ENCODE results near the gene MCTP1. TPM values are rescaled to one million over a fixed set of nuclear protein-coding genes. Genes with fewer than 3 reads are reported as not detected.

The MCTP1 gene
- total RNA-seq, 2 donors from 2014 or later, result 5.1 to 10.0 TPM

GRCh38 chr5:95048628-95049027 lies 236.3 kb downstream of the MCTP1 start:
- no peak for DNase-seq (ENCODE audit: low spot score)
- Histone ChIP-seq H3K9me3 (no peaks in the 10 kb centered on the region), H3K27me3 (no peaks in the 10 kb centered on the region), H3K36me3 (no peaks in the 10 kb centered on the region), H3K27ac (no peak overlapping the region), H3K4me1 (no peaks in the 10 kb centered on the region), H3K4me3 (no peak overlapping the region)
- TF ChIP-seq, protein P1, sequence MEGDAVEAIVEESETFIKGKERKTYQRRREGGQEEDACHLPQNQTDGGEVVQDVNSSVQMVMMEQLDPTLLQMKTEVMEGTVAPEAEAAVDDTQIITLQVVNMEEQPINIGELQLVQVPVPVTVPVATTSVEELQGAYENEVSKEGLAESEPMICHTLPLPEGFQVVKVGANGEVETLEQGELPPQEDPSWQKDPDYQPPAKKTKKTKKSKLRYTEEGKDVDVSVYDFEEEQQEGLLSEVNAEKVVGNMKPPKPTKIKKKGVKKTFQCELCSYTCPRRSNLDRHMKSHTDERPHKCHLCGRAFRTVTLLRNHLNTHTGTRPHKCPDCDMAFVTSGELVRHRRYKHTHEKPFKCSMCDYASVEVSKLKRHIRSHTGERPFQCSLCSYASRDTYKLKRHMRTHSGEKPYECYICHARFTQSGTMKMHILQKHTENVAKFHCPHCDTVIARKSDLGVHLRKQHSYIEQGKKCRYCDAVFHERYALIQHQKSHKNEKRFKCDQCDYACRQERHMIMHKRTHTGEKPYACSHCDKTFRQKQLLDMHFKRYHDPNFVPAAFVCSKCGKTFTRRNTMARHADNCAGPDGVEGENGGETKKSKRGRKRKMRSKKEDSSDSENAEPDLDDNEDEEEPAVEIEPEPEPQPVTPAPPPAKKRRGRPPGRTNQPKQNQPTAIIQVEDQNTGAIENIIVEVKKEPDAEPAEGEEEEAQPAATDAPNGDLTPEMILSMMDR (IDR thresholded peaks at IDR 0.05), result no peak

DNA sequence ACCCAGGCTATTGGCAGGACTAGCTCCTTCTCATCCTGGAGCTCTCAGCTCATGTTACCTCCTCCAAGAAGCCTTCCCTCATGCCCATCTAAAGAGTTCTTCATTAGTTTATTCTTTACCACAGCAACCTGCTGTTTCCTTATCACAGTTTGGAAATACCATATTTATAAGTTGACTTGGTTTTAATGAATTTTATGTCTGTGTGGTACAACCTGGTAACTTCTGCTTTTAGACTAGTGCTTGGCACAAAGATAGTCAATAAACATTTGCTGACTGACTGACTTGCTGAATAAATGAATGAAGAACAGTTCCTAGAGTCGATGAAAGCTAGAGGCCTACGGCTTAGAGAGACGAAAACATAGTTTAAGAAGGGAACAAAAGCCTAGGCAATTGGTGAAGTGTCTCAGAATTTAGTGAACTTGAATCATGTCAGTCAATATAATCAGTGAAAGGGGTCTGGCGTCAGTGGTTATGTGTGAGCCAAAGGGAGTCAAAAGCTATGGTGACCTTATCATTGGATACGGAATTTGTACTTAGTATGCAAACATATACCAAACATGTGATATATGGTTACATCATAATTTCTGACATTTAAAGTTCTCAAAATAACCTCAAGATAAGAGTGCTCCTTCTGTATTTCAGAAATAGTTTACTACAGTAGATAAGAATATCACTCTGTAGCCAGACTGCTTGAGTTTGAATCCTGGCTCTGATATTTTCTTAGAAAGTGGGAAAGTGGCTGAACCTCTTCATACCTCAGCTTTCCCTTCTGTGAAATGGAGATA lies 239.5 kb downstream of the MCTP1 start:
- Histone ChIP-seq H3K27ac (no peak overlapping the region), H3K36me3 (no peaks in the 10 kb centered on the region), H3K9me3 (no peaks in the 10 kb centered on the region), H3K27me3 (no peaks in the 10 kb centered on the region), H3K4me1 (no peaks in the 10 kb centered on the region), H3K4me3 (no peak overlapping the region)
- TF ChIP-seq, protein P1 (IDR thresholded peaks at IDR 0.05), result no peak
- no peak for DNase-seq (ENCODE audit: low spot score)

GRCh38 chr5:95044096-95044495 lies 240.8 kb downstream of the MCTP1 start:
- no peaks in the 10 kb centered on the region for H3K4me1 ChIP-seq
- DNase-seq (ENCODE audit: low spot score), result no peak
- no peaks in the 10 kb centered on the region for H3K36me3 ChIP-seq
- no peaks in the 10 kb centered on the region for H3K27me3 ChIP-seq
- TF ChIP-seq, protein P1 (IDR thresholded peaks at IDR 0.05), result no peak
- H3K9me3 ChIP-seq, result peaks cover 0 to 6% of the 10 kb centered on the region in 2 donors
- H3K4me3 ChIP-seq, result no peak overlapping the region
- no peak overlapping the region for H3K27ac ChIP-seq

DNA sequence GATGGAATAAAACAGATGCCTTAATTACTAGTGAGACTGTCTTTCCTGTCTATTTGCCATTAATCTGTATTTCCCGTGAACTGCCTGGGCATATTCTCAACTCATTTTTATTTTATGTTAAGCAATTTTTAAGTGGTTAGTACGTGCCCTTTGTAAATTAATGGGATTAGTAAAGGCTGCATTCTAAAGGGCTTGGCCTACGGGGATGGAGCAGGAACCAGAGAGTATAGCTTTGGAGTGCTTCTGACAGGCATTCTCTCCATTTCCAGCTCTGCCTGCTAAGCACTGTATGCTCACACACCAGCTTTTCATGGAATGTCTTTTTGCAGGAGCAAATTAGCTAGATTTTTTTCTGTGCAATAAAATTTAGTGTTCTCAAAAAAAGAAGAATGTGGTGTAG lies 241.2 kb downstream of the MCTP1 start:
- Histone ChIP-seq H3K4me3 (no peak overlapping the region), H3K27me3 (no peaks in the 10 kb centered on the region), H3K9me3 (peaks cover 0 to 6% of the 10 kb centered on the region in 2 donors), H3K36me3 (no peaks in the 10 kb centered on the region), H3K4me1 (no peaks in the 10 kb centered on the region), H3K27ac (no peak overlapping the region)
- TF ChIP-seq, protein P1 (IDR thresholded peaks at IDR 0.05), result no peak
- DNase-seq (ENCODE audit: low spot score), result no peak

GRCh38 chr5:95043234-95043633 lies 241.7 kb downstream of the MCTP1 start:
- no peaks in the 10 kb centered on the region for H3K27me3 ChIP-seq
- peaks cover 0 to 6% of the 10 kb centered on the region in 2 donors for H3K9me3 ChIP-seq
- DNase-seq (ENCODE audit: low spot score), result no peak
- TF ChIP-seq, protein P1 (IDR thresholded peaks at IDR 0.05), result no peak
- H3K36me3 ChIP-seq, result no peaks in the 10 kb centered on the region
- no peak overlapping the region for H3K4me3 ChIP-seq
- H3K27ac ChIP-seq, result no peak overlapping the region
- H3K4me1 ChIP-seq, result no peaks in the 10 kb centered on the region

GRCh38 chr5:95042037-95042436 lies 242.9 kb downstream of the MCTP1 start:
- no peak for DNase-seq (ENCODE audit: low spot score)
- Histone ChIP-seq H3K27ac (no peak overlapping the region), H3K4me3 (no peak overlapping the region), H3K27me3 (no peaks in the 10 kb centered on the region), H3K4me1 (no peaks in the 10 kb centered on the region), H3K36me3 (no peaks in the 10 kb centered on the region), H3K9me3 (peaks cover 0 to 6% of the 10 kb centered on the region in 2 donors)
- TF ChIP-seq, protein P1 (IDR thresholded peaks at IDR 0.05), result no peak

Data from right atrium auricular region (tissue), 2 donors.